Thoracic aorta (tissue), 2 donors: ENCODE measurements around the gene ZNF423. TPM values are rescaled to one million over a fixed set of nuclear protein-coding genes. Genes with fewer than 3 reads are reported as not detected.

ENCODE experiments used
- ATAC-seq: fragments of 150-250 bp; one replicate; pipeline ENCODE4 v1.8.0; 2017; ENCODE audit warnings: low read depth; ENCODE audit not compliant: insufficient number of reproducible peaks, low FRiP score
- DNase-seq: peaks from one replicate; pipeline ENCODE4 v3.0.0-alpha.2; 2020; ENCODE audit warnings: low spot score
- H3K27ac ChIP-seq, 2 donors: fragments of 200-600 bp; sonication (generic); 1 replicate in 1 of 2; 2 replicates in 1 of 2; pipeline ENCODE4 v1.5.1; 2016; ENCODE audit warnings: mild to moderate bottlenecking in 2 of 2, moderate library complexity in 2 of 2
- H3K27me3 ChIP-seq: fragments of 200-600 bp; sonication (generic); replicated peaks from 2 replicates; pipeline ENCODE4 v1.6.0; 2016; ENCODE audit warnings: mild to moderate bottlenecking; ENCODE audit not compliant: insufficient read depth
- H3K36me3 ChIP-seq: fragments of 200-600 bp; sonication (generic); one replicate; pipeline ENCODE4 v1.5.1; 2016
- H3K4me1 ChIP-seq, 2 donors: fragments of 200-600 bp; sonication (generic); 1 replicate in 1 of 2; 2 replicates in 1 of 2; pipeline versions ENCODE4 v1.5.1 to v1.6.0; 2016; ENCODE audit warnings: low read depth in 2 of 2, mild to moderate bottlenecking in 1 of 2; ENCODE audit not compliant: control insufficient read depth in 1 of 2
- H3K4me3 ChIP-seq: fragments of 200-600 bp; sonication (generic); 2 replicates; pipeline ENCODE4 v1.5.1; 2016; ENCODE audit warnings: mild to moderate bottlenecking
- H3K9me3 ChIP-seq: fragments of 200-600 bp; sonication (generic); 2 replicates; pipeline ENCODE4 v1.5.1; 2016
- CTCF ChIP-seq: fragments of 200-600 bp; sonication (generic); IDR thresholded peaks from one replicate; pipeline ENCODE4 v1.5.1; 2019; ENCODE audit warnings: antibody characterized with exemption
- total RNA-seq, 2 donors: library from RNA; depleted of rRNA; stranded (reverse); fragments of >200 nt; gene quantifications; one replicate each; pipeline versions ENCODE4 v1.1.0 to v1.2.3, GENCODE V29; 2016

The ZNF423 gene
- total RNA-seq, 2 donors from 2014 or later: 16.2 to 22.9 TPM

- TF ChIP-seq CTCF: no peak
- H3K9me3 ChIP-seq: no peaks in the 10 kb centered on the region
- H3K27ac ChIP-seq: no peak overlapping the region
- DNase-seq (no peak), ATAC-seq (no peak)
- H3K4me1 ChIP-seq: no peaks in the 10 kb centered on the region
- H3K36me3 ChIP-seq: no peaks in the 10 kb centered on the region
- H3K27me3 ChIP-seq: no peaks in the 10 kb centered on the region
- no peak overlapping the region for H3K4me3 ChIP-seq
Observed at GRCh38 chr16:49743203-49743464, 112.8 kb downstream of the ZNF423 start.

DNA sequence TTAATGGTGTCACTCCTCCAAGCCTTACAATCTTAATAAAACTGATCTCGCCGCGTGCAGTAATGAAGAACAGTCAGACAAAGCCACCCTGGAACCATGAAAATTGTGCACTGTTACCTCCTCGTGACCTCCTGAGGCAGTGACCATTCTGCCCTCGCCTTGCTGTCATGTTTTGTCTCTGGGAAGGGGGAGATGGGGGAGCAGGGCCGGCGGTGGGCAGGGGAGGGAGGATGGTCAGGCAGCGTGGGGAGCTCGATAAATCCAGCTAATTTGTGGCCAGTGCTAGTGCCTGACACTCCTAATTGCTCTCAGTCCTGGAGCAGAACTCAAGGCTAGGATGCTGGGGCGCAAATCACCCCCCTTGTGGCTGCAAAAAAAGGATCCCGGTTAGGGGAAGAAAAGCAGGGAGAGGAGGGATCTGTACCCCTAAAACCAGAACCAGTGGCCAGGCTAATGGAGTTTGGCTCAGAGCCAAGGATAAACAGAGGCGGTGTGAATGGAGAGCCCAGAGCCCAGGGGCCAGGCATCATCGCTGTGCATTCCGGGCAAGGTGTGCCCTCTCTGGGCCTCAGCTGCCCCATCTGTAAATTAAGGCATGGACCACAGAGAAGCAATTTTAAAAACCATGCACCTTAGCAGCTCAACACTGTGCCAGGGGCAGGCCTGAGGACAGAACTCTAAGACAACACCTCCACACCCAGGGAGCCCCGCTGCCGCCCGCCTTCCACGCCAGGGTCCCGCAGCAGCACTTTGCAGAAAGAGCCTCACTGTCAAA lies 113.3 kb downstream of the ZNF423 start:
- H3K4me3 ChIP-seq: no peak overlapping the region
- no peaks in the 10 kb centered on the region for H3K4me1 ChIP-seq
- H3K27ac ChIP-seq: no peak overlapping the region
- H3K9me3 ChIP-seq: no peaks in the 10 kb centered on the region
- no peaks in the 10 kb centered on the region for H3K27me3 ChIP-seq
- no peaks in the 10 kb centered on the region for H3K36me3 ChIP-seq
- TF ChIP-seq CTCF: no peak
- ATAC-seq (no peak), DNase-seq (no peak)

DNA sequence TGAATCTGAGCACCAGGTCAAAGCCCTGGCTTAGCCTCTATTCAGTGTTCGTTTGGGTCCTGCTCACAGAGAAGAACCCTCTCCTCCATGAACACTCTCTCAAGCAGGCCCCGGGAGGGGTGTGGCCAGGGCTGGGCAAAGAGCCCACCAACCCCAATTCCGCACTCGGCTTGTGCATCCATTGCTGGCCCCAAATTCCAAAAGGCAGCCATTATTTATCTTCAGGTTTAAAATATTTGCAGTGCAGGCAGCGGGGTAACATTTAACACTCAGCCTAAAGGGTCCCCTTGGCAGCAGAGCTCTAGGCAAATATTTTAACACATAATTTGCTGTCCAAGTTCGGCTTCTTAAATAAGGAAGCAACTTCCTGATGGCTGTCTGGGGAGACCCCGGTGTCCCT lies 115.7 kb downstream of the ZNF423 start:
- Histone ChIP-seq H3K9me3 (no peaks in the 10 kb centered on the region), H3K36me3 (no peaks in the 10 kb centered on the region), H3K27ac (no peak overlapping the region), H3K27me3 (no peaks in the 10 kb centered on the region), H3K4me3 (no peak overlapping the region), H3K4me1 (no peaks in the 10 kb centered on the region)
- TF ChIP-seq CTCF: no peak
- DNase-seq: no peak
- no peak for ATAC-seq

DNA sequence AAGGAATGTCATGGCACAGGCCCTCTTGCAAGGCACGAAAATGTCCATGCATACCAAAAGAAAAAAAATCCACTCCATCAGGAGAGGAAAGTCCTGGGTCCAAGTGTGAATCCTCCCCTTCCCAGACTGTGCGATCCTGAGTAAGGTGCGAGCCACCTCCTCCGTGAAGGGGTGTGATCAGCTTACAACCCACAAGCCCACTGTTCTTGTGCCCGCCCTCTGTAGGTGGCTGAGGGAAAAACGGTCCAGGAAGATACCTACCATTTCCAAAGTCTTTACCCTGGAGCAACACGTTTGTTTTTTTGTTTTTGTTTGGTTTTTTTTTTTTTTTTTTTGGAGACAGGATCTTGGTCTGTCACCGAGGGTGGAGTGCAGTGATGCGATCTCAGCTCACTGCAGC lies 116.5 kb downstream of the ZNF423 start:
- DNase-seq: no peak
- ATAC-seq: no peak
- H3K36me3 ChIP-seq: no peaks in the 10 kb centered on the region
- H3K27ac ChIP-seq: no peak overlapping the region
- TF ChIP-seq CTCF: no peak
- no peaks in the 10 kb centered on the region for H3K4me1 ChIP-seq
- no peak overlapping the region for H3K4me3 ChIP-seq
- H3K27me3 ChIP-seq: no peaks in the 10 kb centered on the region
- no peaks in the 10 kb centered on the region for H3K9me3 ChIP-seq

- no peak overlapping the region for H3K4me3 ChIP-seq
- DNase-seq (no peak), ATAC-seq (no peak)
- H3K9me3 ChIP-seq: no peaks in the 10 kb centered on the region
- TF ChIP-seq CTCF: no peak
- H3K27me3 ChIP-seq: no peaks in the 10 kb centered on the region
- no peaks in the 10 kb centered on the region for H3K36me3 ChIP-seq
- H3K4me1 ChIP-seq: no peaks in the 10 kb centered on the region
- no peak overlapping the region for H3K27ac ChIP-seq
Observed at GRCh38 chr16:49738832-49739231, 117.1 kb downstream of the ZNF423 start.
